ENCODE measurements around the gene TMEM131L. TPM values are rescaled to one million over a fixed set of nuclear protein-coding genes. Genes with fewer than 3 reads are reported as not detected.
"Not testable (repeated sequence)": the region's sequence is repeated elsewhere in the genome, so short reads cannot be mapped to it uniquely, and the experiment has no call there.

TMEM131L gene
- total and polyA plus RNA-seq, 2 donors (not counting 3 experiments of a cell fraction or from before 2014, with no cell fraction given), result 7.7 to 21.2 TPM

DNA sequence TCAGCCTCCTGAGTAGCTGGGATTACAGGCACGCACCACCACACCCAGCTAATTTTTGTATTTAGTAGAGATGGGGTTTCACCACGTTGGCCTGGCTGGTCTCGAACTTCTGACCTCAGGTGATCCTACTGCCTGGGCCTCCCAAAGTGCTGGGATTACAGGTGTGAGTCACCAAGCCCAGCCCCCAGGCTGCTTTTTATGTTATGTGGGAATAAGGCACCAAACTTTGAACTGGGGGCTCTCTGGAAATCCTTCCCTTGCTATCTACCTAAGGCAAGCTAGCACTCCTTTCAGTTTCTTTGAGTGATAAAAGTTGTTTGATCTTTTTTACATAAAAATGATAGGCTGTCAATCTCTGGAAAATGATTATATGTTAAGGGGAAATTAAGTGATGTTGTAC is 101.5 kb downstream of the TMEM131L start:
- dilution Hi-C loops (cut with MboI; ENCODE audit: extremely low pct_ligation_motif_present, low sequenced_read_pairs); H3K9me3 ChIP-seq (replicated peaks; ENCODE audit: control insufficient read depth, insufficient read depth, low read length); H3K36me3 ChIP-seq (ENCODE audit: control insufficient read depth in 2 of 2, extremely low read depth in 1 of 2, insufficient read depth in 2 of 2, low read length in 2 of 2); H3K4me1 ChIP-seq (ENCODE audit: control insufficient read depth, extremely low read depth, insufficient read depth, low read length); DNase-seq (ENCODE audit: low read depth, low spot score); H4K20me1 ChIP-seq (replicated peaks; ENCODE audit: control insufficient read depth, extremely low read depth, insufficient read depth, low read length); H3K4me2 ChIP-seq (ENCODE audit: insufficient read depth, low read length); H3K9me1 ChIP-seq (replicated peaks; ENCODE audit: control insufficient read depth, extremely low read depth, insufficient read depth, low read length); FAIRE-seq; H3K79me2 ChIP-seq (ENCODE audit: control insufficient read depth, insufficient read depth, low read length); H2AFZ ChIP-seq (ENCODE audit: low read depth, low read length); H3K27me3 ChIP-seq (ENCODE audit: control insufficient read depth in 2 of 2, insufficient read depth in 2 of 2, low read length in 2 of 2); H3K4me3 ChIP-seq (replicated peaks in 1 of 3; ENCODE audit: insufficient read depth in 1 of 3, low read depth in 1 of 3, low read length in 3 of 3); BruUV-seq (replicated peaks); H3K9ac ChIP-seq (replicated peaks; ENCODE audit: extremely low read depth, insufficient read depth, low read length); POLR2A ChIA-PET; H3K27ac ChIP-seq (ENCODE audit: insufficient read depth, low read depth, low read length): not testable (repeated sequence)
- CTCF ChIA-PET, result interaction anchor here (1.2 to 1.4 kb wide), 2 partner anchors 10 to 224 kb away, joined by 3 read pairs; partner anchors contain the start of gene MND1
- intact Hi-C loops (cut with micrococcal nuclease), result loop anchor here (2.0 kb wide), 1 partner anchor 37 kb away; no protein-coding TSS in a partner anchor

DNA sequence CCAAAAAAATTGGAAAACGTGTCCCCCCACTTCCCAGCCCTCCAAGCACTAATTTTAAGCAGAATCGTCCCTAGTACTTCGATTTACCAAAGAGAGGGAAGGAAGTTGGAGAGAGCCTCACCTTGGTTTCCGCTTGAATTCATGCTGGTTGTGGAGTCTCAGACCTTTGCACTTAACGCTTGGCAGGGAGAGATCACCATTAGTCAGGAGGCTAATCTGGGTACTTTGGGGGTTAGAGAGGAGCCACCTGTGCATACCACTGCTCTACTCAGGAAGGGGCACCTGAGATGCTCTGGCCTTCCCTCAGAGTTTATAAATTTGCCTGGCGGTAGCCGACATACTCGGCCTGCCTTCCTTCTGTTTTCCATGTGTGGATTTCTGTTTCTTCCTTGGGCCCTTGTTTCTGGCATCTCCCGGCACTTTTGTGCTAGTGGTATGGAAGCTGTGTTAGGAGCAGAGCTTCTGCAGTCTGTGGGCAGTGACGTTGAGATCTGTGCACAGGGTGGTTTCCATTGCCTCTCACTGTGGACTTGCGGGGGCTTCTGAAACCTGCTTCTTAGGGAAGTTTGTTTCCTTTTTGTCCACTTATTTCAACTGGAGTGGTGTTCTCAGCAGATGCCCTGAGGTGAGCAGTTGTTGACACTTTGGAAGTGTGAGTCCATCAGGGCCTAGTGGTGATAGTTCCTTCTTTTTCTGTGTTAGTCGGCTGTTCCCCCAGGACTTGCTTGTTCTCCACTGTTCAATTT is 104.2 kb downstream of the TMEM131L start:
- Histone ChIP-seq H4K20me1 (replicated peaks; ENCODE audit: control insufficient read depth, extremely low read depth, insufficient read depth, low read length) (no peaks in the 10 kb centered on the region), H3K9ac (replicated peaks; ENCODE audit: extremely low read depth, insufficient read depth, low read length) (no peak overlapping the region), H3K4me2 (ENCODE audit: insufficient read depth, low read length) (no peak overlapping the region), H3K9me3 (replicated peaks; ENCODE audit: control insufficient read depth, insufficient read depth, low read length) (no peaks in the 10 kb centered on the region), H3K9me1 (replicated peaks; ENCODE audit: control insufficient read depth, extremely low read depth, insufficient read depth, low read length) (no peaks in the 10 kb centered on the region), H3K27ac (ENCODE audit: insufficient read depth, low read depth, low read length) (no peak overlapping the region), H3K79me2 (ENCODE audit: control insufficient read depth, insufficient read depth, low read length) (no peaks in the 10 kb centered on the region), H2AFZ (ENCODE audit: low read depth, low read length) (no peak overlapping the region), H3K4me3 (replicated peaks in 1 of 3; ENCODE audit: insufficient read depth in 1 of 3, low read depth in 1 of 3, low read length in 3 of 3) (no peak overlapping the region), H3K27me3 (ENCODE audit: control insufficient read depth in 2 of 2, insufficient read depth in 2 of 2, low read length in 2 of 2) (no peaks in the 10 kb centered on the region), H3K36me3 (ENCODE audit: control insufficient read depth in 2 of 2, extremely low read depth in 1 of 2, insufficient read depth in 2 of 2, low read length in 2 of 2) (no peaks in the 10 kb centered on the region), H3K4me1 (ENCODE audit: control insufficient read depth, extremely low read depth, insufficient read depth, low read length) (peaks cover 2% of the 10 kb centered on the region)
- dilution Hi-C loops (cut with MboI; ENCODE audit: extremely low pct_ligation_motif_present, low sequenced_read_pairs), result no loop called here
- no peak for DNase-seq (ENCODE audit: low read depth, low spot score)
- ChIA-PET CTCF (interaction anchor here (1.8 kb wide), 1 partner anchor 105 kb away, joined by 5 read pairs; the partner anchor contains the start of gene TMEM131L), POLR2A (no interaction called here)
- BruUV-seq (replicated peaks), result no TSS peak
- TF ChIP-seq, protein P1, sequence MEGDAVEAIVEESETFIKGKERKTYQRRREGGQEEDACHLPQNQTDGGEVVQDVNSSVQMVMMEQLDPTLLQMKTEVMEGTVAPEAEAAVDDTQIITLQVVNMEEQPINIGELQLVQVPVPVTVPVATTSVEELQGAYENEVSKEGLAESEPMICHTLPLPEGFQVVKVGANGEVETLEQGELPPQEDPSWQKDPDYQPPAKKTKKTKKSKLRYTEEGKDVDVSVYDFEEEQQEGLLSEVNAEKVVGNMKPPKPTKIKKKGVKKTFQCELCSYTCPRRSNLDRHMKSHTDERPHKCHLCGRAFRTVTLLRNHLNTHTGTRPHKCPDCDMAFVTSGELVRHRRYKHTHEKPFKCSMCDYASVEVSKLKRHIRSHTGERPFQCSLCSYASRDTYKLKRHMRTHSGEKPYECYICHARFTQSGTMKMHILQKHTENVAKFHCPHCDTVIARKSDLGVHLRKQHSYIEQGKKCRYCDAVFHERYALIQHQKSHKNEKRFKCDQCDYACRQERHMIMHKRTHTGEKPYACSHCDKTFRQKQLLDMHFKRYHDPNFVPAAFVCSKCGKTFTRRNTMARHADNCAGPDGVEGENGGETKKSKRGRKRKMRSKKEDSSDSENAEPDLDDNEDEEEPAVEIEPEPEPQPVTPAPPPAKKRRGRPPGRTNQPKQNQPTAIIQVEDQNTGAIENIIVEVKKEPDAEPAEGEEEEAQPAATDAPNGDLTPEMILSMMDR (IDR thresholded peaks at IDR 0.05; ENCODE audit: extremely low read depth in 1 of 2, insufficient read depth in 1 of 2, low read depth in 1 of 2, low read length in 2 of 2), result no peak
- TF ChIP-seq FOS (IDR thresholded peaks at IDR 0.05; ENCODE audit: borderline replicate concordance, insufficient read depth, low read length) (no peak), EZH2 (IDR thresholded peaks at IDR 0.05; ENCODE audit: borderline replicate concordance, low read depth, low read length, severe bottlenecking) (no peak), GATA2 (IDR thresholded peaks at IDR 0.05; ENCODE audit: insufficient read depth, insufficient read length, low read depth, low read length) (no peak), MYC (IDR thresholded peaks at IDR 0.05; ENCODE audit: low read depth, low read length) (no peak), JUN (IDR thresholded peaks at IDR 0.05; ENCODE audit: borderline replicate concordance, insufficient read depth, insufficient read length, low read depth) (no peak), POLR2AphosphoS5 (IDR thresholded peaks at IDR 0.05; ENCODE audit: insufficient read depth, low read depth, low read length) (no peak), POLR2A (IDR thresholded peaks at IDR 0.05; ENCODE audit: low read depth, low read length) (no peak)
- TF ChIP-seq, protein P2, sequence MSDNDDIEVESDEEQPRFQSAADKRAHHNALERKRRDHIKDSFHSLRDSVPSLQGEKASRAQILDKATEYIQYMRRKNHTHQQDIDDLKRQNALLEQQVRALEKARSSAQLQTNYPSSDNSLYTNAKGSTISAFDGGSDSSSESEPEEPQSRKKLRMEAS (IDR thresholded peaks at IDR 0.05; ENCODE audit: insufficient read depth, insufficient read length), result no peak
- FAIRE-seq, result no peak
- intact Hi-C loops (cut with micrococcal nuclease), result no loop called here

Measured in endothelial cell of umbilical vein (primary cell).